RPMI8226 (cell line): ENCODE results near the gene CCNL1.
"Not testable (repeated sequence)": the region's sequence is repeated elsewhere in the genome, so short reads cannot be mapped to it uniquely, and the experiment has no call there.

Source experiments
- DNase-seq: peaks from one replicate; pipeline ENCODE4 v3.0.0-alpha.2; 2015

The CCNL1 gene

DNA sequence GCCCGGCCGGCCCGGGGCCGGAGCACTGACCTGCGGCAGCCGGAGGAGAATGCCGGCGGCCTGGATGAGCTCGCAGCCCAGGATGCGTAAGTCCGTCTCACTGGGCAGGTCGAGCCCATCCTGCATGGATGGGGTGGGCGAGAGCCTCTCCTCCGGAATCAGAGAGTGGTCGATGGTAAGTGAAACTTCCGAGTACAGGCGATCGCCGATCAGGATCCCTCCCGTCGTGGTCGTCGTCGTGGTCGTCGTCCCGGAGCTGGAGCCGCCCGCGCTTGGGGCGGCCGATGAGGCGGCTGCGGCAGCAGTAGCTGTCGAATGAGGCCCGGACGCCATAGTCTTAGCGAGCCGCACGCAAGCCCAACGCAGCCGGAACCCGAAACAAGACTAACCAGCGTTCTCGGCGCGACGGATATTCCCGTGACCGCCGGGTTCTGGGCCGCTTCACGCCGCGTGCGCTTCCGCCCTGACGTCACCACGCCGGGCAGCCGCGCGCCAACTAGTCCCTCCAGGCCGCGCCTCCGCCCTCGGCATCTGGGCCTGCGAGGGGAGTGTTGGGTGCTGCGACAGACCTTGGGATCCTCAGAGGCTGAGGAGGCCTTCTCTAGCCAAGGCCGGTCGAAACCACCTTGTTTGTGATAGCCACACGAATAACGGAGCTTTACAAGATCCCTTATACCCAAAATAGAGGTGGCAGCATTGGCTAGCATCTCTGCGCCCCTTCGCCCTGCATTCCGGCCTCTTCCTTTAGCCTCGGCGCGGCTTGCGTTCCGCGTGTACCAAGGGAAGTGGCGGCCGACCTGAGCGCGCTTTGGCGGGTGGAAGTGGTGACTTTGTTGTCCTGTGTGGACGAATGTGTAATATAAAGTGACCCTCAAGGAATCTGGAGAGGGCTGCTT is at the start of gene CCNL1:
Gene CCNL1, minus strand, starts transcription at position 386 of the 896 bp plus-strand sequence. Its CDS starts 53 bp downstream, at position 333.
- DNase-seq: peak; percentile 100

DNA sequence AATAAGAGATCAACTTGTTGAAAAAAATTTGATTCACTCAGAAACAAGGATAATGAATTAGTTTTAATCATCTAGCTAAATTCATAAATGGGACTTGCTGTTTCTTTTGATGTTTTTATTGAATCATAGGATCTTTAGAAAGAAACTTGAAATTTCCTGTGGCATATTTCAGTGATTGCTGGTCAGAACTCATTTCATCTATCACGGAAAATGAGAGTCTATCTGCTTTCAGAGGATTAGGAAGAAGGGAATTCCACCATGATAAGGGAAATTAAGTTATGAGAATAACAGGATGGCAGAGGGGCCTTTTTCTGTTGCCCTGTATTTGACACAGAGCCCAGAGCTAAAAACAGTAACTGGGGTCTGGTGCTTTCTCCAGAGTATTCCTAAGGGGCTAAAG is 44.9 kb upstream of the CCNL1 start:
- DNase-seq: no peak

DNA sequence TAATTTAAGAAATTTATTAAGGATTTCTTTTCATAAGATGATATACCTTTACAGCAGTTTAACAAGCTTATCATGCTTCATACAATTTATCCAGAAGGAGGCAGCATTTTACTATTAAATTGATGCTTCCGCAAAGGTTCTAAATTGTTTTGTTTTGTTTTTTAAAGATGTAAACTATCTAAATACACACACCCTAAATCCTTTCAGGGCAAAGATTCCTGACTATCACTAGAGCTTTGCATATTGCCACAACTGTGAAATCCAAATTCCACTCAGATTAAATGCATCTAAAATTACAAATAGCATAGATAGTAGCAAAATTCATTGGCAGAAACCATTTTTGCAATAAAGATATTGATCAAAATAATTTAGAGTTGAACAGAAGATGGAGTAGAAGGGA is 44.5 kb upstream of the CCNL1 start:
- DNase-seq: peak; percentile 43

DNA sequence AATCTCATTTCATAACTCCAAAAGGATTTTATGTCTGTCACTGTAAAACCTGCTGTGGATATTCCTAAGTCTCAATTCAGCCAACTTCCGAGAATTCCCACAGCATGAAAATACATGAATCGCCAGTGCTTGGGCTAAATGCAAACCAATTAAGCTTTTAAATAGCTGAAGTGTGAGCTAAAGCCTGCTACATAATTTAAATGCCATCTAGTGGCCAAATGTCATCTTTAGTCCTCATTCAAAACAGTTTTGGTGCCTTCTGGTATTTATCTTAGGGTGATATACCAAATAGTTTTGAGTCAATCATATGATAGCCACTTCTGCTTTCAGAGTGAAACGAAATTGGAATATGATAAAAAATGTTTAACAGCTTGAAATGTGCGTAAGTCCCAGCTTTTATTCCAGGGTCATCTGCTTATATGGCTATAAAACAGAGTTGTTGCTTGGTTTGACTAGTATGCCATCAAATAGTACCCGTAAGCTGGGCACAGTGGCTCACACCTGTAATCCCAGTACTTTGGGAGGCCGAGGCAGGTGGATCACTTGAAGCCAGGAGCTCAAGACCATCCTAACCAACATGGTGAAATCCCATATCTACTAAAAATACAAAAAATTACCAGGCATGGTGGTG is 41.8 kb upstream of the CCNL1 start:
- DNase-seq: peak; percentile 74

DNA sequence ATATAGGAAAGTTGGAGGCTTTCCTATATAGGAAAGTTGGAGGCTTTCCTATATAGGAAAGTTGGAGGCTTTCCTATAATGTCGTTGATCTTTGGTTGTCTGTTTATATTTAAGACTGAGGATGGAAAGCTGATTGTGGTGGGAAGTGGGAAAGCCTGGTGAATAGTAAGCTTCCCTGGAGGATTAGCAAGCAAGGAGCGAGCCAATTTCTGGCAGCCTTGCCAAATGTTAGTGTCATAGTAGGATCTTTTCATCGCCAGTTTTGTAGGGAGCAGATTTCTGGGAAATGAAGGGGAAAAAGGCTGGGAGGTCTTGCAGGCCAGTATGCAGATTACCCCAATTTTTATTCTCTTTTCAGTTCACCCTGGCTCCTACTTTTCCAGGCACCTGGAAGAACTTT is 39.9 kb upstream of the CCNL1 start:
- no peak for DNase-seq

DNA sequence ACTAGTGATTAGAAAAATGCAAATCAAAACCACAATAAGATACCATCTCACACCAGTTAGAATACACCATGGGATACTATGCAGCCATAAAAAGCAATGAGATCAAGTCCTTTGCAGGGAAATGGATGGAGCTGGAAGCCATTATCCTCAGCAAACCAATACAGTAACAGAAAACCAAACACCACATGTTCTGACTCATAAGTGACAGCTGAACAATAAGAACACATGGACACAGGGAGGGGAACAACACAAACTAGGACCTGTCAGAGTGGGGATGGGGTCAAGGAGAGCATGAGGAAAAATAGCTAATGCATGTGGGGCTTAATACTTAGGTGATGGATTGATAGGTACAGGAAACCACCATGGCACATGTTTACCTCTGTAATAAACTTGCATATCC is 36.0 kb upstream of the CCNL1 start:
- no peak for DNase-seq

DNA sequence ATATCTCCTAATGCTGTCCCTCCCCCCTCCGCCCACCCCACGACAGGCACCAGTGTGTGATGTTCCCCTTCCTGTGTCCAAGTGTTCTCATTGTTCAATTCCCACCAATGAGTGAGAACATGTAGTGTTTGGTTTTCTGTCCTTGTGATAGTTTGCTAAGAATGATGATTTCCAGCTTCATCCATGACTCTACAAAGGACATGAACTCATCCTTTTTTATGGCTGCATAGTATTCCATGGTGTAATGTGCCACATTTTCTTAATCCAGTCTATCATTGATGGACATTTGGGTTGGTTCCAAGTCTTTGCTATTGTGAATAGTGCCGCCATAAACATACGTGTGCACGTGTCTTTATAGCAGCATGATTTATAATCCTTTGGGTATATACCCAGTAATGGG is 31.2 kb upstream of the CCNL1 start:
- not testable (repeated sequence) for DNase-seq

DNA sequence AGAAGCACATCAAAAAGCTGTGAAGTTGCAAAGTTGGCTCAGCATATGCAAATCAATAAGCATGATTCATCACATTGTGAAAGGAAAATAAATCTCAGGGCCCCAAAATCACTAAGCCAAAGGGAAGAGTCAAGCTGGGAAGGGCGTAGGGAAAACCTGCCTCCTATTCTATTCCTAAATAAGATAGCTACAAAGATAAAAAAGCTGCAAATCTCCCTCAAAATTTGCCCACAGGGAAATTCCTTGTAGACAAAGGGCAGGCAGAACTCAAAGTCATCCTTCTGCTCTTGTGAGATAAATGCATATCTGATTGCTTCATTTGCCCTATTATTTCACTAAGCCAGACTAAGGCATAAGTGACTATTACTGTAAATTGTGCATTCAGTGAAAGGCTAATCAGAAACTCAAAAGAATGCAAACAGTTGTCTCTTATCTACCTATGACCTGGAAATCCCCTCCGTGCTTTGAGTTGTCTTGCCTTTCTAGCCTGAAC is 30.5 kb upstream of the CCNL1 start:
- DNase-seq: no peak

DNA sequence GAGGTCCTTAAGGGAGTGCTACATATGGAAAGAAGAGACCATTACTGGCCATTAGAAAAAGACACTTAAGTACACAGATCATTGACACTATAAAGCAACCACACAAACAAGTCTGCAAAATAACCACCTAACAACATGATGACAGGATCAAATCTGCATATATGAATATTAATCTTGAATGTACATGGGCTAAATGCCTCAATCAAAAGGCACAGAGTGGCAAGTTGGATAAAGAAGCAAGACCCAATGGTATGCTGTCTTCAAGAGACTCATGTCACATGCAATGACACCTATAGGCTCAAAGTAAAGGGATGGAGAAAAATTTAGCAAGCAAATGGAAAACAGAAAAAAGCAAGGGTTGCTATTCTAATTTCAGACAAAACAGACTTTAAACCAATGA is 28.4 kb upstream of the CCNL1 start:
- no peak for DNase-seq

DNA sequence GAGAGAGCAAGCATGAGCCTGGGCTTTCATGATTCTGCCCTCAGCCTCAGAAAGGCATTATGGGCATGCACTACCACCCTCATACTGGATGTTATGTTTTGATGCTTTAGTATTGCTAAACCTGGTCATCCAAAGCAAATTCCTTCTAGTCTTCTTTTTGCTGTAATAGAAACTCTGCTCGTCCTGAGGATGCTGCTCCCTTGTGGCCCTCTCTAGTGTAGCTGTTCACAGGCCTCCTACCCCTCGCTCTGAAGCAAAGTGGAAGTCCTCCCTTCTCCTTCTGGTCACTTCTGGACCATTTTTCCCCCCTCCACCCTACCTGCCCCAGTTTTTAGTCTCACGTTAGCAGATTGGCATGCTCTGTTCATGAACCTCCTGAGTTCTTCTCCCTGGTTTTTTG is 22.9 kb upstream of the CCNL1 start:
- no peak for DNase-seq

DNA sequence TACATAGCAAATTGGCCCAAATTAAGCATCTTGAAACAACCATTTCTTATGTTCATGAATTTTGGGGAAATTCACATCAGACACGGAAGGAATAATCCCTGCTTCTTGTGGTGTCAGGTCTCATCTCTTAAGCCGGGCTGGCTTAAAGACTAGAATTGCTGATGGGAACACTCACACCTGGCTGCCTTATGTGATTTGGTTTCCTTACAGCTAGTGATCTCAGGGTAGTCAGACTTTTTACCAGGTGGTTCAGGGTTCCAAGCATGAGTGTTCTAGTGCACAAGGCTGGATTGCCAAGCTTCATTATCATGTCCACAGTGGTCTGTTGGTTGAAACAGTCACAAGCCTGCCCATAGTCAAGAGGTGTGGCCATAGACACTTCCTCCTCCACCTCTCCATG is 20.3 kb upstream of the CCNL1 start:
- no peak for DNase-seq

DNA sequence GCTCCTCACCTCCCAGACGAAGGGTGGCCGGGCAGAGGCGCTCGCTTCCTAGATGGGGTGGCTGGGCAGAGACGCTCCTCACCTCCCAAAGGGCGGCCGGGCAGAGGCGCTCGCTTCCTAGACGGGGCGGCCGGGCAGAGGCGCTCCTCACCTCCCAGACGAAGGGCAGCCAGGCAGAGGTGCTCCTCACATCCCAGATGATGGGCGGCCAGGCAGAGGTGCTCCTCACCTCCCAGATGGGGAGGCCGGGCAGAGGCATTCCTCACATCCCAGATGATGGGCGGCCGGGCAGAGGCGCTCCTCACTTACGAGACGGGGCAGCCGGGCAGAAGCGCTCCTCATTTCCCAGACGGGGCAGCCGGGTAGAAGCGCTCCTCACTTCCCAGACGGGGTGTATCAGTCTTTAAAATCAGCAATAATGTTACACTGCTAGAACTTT is 19.4 kb upstream of the CCNL1 start:
- DNase-seq: no peak

DNA sequence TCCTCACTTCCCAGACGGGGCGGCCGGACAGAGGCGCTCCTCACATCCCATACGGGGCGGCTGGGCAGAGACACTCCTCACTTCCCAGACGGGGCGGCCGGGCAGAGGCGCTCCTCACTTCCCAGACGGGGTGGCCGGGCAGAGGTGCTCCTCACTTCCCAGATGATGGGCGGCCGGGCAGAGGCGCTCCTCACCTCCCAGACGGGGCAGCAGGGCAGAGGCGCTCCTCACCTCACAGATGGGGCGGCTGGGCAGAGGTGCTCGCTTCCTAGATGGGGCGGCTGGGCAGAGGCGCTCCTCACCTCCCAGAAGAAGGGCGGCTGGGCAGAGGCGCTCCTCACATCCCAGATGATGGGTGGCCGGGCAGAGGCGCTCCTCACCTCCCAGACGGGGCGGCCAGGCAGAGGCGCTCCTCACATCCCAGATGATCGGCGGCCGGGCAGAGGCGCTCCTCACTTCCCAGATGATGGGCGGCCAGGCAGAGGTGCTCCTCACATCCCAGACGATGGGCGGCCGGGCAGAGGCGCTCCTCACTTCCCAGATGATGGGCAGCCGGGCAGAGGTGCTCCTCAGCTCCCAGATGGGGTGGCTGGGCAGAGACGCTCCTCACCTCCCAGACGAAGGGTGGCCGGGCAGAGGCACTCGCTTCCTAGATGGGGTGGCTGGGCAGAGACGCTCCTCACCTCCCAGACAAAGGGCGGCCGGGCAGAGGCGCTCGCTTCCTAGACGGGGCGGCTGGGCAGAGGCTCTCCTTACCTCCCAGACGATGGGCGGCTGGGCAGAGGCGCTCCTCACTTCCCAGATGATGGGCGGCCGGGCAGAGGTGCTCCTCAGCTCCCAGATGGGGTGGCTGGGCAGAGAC is 18.8 kb upstream of the CCNL1 start:
- DNase-seq: not testable (repeated sequence)

DNA sequence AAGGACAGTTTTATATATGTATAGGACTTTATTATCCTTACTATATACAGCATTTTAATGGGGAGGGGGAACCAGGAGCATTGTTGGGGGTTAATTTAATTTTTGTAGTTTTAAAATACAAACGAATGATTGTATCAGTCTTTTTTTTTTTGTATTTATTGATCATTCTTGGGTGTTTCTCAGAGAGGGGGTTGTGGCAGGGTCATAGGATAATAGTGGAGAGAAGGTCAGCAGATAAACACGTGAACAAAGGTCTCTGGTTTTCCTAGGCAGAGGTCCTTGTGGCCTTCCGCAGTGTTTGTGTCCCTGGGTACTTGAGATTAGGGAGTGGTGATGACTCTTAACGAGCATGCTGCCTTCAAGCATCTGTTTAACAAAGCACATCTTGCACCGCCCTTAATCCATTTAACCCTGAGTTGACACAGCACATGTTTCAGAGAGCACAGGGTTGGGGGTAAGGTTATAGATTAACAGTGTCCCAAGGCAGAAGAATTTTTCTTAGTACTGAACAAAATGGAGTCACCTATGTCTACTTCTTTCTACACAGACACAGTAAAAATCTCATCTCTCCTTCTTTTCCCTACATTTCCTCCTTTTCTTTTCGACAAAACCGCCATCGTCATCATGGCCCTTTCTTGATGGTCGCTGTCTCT is 18.0 kb upstream of the CCNL1 start:
- not testable (repeated sequence) for DNase-seq

DNA sequence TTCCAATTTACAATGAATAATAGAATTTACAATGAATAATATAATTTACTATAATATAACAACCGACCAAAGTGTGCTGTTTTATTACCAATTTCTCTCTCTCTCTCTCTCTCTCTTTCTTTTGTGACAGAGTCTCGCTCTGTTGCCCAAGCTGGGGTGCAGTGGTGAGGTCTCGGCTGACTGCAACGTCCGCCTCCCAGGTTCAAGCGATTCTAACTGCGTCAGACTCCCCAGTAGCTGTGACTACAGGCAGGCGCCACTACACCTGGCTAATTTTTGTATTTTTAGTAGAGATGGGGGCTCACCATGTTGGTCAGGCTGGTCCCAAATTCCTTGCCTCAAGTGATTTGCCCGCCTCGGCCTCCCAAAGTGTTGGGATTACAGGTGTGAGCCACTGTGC is 17.0 kb upstream of the CCNL1 start:
- DNase-seq: no peak

DNA sequence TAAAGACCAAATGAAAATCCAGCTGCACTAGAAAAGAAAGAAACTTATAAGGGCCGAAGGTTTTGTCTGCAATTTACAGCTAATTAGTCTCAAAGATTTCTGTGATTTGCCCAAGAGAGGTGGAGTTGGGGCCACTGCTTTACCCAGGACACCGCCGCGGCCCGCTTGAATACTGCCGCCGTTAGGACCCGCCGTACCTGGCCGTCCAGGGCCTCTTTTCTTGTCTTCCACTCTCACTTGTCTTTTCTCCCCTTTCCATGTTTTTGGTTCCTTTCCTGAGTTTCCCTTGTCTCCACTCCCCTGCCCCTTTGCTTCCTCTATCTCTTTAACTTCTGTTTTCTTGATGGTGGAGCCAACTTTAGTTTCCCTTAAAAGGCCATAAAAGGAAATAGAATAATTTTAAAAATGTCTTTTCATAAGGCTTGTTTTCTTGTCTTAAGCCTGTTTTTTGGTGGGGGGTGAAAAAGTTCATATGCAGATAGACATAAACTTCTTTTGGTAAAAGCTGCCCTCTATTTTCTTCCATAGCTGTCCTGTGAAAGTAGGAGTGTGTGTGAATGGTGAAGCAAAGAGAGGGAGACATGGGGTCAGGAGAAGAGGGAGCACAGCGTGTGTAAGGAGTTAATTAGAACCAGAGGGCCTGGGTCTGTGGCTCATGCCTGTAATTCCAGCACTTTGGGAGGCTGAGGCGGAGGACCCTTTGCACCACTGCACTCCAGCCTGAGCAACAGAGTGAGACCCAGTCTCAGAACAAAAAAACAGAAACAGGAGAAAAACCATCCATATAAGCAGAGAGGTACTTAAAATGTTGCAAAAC is 16.0 kb upstream of the CCNL1 start:
- DNase-seq: peak; percentile 49

DNA sequence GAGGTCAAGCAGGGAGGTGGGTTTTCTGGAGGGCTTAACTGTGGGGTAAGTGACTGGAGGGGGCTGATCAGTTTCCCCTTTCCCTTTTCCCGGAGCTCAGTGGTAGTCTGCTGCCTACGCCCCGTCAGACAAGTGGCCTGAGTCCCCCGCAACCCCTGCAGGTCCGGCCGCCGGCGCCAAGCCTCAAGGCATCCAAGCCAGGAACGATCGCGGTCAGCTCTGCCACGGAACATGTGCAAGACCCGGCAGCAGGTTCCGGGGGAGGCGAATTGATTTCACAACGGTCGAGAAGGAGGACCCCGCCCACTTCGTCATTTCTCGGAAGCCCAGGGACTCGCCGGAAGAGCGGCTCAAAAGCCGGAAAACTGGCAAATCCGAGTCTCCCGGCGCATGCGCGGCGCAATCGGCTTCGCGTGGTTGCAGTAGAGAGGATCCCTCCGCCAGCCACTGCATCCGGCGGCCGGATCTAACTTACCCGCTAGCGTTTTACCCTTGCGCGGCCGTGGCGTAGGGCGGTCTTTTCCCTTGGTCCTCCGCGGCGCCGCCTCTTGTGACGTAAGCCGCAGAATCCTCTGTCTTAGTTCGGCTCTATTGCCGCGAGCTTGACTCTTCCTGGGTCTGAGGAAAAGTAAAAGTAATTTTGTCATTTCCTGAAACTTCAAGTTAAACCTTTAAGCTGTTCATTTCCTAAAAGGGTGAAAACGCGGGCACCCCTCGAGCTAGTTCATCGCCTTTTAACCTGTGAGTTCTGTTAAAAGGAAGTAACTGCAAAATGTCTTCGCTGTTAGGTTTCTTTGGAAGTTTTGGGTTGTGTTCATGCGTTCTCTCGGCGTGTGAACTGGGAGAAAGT is 14.9 kb upstream of the CCNL1 start:
- peak; percentile 100 for DNase-seq

DNA sequence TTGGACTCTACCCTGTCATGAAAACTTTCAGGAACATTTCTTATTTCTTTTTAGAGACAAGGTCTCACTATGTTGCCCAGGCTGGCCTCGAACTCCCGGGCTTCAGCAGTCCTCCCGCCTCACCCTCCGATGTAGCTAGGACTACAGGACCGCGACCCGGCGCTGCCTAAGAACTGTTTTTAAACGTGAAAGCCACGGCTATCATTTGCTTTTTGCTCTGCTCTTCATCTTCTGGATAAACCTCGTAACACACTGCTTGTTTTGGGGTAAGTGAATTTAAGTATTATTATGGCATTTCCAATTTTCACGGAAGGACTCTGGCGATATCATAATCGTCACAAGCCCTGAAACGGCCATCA is 14.3 kb upstream of the CCNL1 start:
- peak; percentile 72 for DNase-seq

DNA sequence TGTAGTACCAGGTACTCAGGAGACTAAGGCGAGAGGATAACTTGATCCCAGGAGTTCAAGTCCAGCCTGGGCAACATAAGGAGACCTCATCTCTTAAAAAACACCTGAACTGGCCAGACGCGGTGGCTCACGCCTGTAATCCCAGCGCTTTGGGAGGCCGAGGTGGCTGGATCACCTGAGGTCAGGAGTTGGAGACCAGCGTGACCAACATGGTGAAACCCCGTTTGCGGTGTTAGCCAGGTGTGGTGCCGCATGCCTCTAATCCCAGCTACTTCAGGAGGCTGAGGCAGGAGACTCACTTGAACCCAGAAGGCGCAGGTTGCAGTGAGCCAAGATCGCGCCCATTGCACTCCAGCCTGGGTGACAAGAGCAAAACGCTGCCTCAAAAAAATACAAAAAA is 13.4 kb upstream of the CCNL1 start:
- DNase-seq: not testable (repeated sequence)

DNA sequence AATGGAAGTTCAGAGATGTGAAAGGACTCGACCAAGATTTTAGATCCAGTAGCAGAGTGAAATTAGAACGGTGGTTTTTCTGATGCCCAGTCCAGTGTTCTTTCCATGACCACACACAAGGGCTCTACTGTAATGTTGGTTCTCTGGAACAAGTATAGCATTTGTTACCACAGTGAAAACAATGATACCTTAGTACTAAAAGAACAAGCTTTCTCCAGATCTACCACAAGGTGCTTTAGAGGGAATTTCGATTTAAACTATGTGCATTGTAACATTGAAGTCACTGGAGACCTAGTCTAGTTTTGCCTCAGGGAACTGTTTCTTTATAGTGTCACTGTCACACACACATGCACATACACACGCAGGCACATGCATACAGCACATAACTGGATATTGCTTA is 12.8 kb upstream of the CCNL1 start:
- DNase-seq: no peak

DNA sequence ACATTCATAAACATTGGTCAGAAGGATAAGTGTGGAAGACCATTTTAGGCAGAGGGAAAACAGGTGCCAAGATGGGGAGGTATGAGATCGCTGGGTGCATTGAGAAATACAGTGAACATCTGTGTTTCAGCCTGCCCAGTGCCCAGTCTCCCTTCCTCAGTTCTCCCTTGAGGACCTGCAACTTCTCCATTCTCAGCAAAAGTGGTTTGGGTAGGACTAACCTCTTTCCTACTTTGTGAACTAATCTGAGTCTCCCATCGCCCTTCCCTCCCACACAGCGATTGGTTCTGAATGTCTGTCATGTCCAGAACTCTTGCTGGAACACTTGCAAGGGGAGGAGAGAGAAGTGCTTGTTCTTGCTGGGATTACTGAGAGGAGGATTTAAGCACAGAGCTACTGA is 10.9 kb upstream of the CCNL1 start:
- no peak for DNase-seq
